Limb (tissue), 2 donors: Measurements from ENCODE around the gene CD200R1.

Experiments used
- DNase-seq, 2 donors: peaks; one replicate each; pipeline ENCODE4 v3.0.0-alpha.2; 2016; ENCODE audit errors: extremely low spot score in 2 of 2

CD200R1 gene, protein sequence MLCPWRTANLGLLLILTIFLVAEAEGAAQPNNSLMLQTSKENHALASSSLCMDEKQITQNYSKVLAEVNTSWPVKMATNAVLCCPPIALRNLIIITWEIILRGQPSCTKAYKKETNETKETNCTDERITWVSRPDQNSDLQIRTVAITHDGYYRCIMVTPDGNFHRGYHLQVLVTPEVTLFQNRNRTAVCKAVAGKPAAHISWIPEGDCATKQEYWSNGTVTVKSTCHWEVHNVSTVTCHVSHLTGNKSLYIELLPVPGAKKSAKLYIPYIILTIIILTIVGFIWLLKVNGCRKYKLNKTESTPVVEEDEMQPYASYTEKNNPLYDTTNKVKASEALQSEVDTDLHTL

DNA sequence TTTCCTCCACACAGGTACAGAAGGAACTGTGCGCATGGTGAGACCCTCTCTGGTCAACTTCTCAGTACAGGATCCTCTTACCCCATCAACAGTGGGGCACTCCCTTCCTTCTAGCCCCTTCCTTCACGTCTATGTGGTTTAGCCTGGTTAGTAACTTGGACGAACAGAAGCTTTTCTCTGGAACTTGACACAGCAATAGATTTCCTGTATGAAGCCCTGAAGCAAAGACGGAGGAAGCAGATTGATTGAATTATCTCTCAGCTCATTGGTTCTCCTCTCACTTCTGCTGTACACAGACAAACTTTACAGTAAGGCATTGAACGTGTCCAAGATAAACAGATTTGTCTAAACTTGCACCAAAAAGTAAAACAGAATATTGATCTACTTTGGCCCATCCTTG, at the start of gene CD200R1:
Gene CD200R1 (minus strand): TSS at position 210 of the 400 bp plus-strand sequence. CDS start 246 bp downstream, outside the sequence.
- no peak for DNase-seq

DNA sequence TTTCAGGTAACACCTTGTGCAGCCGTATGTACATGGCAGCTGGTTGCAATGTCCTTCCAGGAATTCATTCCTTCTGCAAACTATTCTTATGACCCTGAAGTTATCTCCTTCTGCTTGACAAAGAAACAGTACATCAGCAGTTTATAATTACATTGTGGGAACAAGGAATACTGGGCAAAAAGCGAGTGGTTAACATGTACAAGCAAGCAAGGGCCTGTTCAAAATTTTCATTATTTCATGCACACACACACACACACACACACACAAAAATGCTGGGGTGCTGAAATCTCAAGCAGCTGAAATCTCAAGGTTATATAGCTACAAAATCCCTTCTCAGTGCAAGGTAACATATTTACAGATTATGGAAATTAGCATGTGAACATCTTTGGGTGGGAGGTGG, 46.6 kb upstream of the CD200R1 start:
- no peak for DNase-seq

DNA sequence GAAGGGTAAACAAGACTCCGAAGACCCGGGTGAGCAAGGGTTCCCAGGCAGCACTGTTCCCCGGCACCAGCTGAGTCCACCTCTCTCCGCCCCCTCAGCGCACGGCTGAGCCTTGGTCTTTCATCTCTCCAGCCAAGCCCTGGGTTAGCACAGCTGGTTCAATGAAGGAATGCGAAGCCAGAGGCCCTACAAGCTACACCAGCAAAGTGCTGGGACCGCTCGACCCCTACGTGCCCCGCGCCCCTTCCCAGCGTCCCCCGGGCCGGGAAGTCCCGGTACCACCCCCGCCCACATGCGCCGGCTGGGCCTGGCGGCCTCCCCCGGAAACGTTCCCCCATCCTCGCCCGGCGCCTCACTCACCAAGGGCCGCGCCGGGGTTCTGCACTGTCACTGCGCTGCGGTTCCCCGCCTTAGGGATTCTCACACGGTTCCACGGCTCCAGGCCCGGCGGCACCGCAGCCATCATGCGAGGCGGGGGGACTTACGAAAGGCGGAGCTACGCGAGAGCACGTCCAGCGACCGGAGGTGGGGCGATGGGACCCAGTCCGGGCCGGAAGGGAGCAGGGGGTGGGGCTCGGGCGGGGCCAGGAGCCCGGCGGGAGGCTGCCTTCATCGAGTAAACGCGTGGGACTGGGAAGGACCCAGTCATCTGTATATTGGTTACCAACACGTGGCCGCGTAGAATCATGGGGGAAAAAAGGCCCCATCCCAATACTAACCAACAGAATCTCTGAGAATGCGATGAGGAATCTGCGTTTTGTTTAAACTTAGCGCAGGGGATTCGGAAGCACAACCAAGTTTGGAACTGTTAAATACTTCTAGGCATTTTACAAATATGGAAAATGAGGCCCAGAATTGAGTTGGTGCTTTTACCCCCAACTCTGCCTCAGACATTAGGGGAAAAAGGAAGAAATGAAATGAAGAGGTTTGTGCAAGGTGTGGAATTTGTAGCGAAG, 44.6 kb upstream of the CD200R1 start:
- peak; percentile 93 to 95 for DNase-seq

DNA sequence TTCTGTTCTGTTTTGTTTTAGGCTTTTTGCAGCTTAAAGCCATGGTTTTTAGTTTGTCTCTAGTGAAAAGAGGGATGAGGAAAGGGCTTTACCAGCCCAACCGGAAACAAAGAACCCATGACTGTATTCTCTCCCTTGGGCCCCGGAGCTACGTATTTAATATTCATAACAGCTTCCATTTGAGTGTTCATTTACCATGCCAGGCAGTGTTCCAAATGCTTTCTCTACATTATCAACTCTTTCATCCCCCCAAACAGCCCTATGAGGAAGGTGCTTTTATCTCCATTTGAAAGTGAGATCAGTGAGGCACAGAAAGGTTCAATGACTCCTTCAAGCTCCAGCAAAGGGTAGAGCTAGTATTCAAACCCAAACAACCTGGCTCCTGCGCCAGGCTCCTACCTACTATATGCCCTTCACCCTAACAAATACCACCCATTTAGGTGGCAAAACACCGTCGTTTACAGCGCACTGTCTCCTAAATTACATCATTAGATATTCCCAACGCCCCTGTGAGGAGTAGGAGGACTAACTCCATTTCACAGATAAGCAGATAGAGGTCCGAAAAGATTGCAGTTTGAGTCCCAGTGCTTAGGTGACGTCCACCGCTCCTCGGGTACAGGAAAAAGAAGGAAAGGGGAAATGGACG, 43.8 kb upstream of the CD200R1 start:
- no peak for DNase-seq

DNA sequence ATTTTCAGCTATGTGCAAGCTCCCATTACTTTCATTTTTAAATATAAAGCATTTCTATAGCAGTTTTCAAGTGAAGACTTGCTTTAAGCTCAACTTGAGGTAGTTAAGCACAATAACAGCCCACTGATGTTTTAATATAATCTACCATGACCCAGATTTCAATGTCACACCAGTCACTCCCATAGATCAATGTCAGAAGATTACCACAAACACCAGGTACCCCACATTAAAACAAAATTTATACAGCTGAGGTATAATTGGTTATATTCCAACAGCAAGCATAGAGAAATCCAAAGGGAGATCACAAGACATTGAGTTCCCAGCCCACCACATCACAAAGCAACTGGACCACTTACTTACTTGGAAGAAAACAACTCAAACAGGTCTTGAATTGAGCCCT, 38.7 kb upstream of the CD200R1 start:
- DNase-seq: no peak

DNA sequence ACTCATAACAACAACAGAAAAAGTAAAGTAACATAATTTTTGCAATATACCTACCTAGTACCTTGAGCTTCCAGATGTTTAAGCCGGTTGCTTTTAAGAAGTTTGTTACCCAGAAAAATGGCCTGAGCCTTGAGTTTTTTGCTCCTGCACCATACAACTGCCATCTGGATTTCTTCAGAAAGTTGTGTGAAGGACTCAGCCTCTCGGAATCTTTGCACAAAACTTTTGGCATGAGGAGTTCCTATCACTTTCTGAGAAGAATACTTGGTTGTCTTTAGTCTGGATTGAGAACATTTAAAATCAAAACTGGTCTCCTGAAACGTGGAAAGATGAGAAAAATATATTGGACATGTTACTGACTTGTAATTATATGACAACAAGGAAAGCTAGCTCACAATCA, 33.2 kb upstream of the CD200R1 start:
- DNase-seq: no peak

DNA sequence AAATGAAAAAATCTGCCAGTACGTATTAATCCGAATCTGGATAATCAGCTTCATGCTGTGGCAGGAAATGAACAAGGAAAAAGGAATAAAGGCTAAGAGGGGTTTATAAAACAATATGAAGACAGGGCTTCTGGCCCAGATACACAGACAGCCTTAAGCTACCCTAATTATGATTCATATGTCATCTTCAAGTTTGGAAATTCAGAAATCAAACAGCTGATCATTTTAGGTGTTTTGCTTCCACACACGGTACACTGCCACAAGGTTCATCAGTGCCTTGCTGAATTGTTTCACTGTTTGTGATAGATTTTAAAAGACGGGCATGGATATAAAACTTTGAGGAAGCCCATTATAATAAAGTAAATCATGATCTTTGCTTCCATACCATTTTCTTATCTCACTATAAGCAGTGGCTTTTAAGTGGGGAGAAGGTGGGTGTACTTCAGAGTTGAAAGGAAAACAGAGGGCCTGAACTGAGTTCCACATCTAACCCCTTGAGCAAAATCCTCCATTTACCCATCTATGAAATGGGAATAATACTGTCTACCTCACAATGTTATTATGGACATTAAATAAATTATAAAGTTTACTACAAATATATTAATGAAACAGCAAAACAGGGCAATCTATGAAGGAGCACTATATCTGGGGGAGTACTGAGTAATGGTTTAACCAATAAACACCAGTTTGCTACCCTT, 31.6 kb upstream of the CD200R1 start:
- no peak for DNase-seq

DNA sequence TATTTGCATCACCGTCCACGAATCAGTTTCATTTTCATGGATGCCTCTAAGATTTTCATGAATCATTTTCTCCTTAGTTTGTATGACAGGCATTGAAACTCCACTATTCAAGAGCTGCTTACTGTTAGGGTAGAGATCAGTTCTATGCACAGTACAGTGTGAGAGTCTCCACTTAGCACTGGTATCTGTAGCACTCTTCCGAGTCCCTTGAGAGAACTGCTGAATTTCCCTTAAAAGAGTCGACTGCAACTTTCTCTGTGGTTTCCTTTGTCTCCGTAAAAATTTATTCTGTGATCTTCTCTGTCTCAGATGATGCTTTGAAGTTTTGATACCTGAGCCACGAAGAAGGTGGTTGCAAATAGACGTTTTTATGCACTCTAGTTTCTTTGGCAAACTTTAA, 30.7 kb upstream of the CD200R1 start:
- DNase-seq: no peak

DNA sequence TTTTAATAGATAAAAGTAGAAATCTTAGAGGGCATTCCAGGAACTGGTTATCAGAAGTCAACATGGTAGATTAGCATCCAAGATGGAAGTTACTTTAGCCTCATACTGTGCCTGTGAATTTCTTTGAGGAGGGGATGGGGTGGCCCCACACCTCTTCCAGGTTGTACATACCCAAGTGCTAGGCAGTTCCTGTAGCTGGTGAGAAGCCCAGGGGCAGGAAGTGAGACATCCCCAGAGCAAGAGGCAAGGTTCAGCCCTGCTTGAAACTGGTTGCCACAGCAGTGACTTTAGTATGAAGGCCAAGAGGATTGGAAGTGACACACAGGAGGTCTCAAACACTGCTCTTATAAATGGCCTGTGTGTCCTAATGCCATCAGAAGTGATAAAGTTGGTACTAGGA, 27.8 kb upstream of the CD200R1 start:
- no peak for DNase-seq

DNA sequence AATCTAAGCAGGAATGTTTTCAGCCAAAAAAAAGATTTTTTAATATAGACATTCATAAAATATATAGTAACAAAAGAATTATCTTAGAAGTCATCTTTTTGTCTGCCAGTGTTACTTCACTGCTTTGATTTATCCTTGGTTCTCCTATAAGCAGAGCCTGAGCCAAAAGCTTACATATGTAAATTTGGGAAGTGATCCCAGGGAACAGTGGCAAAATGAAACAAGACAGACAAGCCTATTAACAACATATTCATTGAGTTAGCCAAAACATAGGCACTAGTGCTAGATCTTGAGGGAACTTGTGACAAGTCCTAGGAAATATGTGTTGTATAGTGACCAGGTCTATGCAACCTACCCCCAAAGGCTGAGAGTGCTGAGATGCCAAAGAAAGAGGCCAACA, 27.1 kb upstream of the CD200R1 start:
- no peak for DNase-seq

DNA sequence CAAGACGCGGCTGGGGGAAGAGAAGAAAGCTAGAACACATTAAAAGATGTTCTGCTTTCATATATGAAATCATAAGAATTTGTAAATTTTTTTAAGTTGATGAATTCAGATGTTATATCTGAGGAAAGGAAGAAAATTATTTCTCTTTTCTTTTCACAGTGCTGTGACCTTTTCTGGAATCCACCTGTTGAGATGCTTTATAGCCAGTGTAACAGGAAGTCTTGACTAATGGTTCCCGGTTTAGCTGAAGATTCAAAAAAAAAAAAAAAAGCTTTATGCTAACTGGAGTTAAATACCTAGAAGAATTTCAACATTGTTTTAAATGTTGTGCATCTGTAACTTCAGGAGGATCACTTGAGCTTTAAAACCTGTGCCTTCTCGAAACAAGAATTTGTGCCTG, 25.8 kb upstream of the CD200R1 start:
- no peak for DNase-seq

DNA sequence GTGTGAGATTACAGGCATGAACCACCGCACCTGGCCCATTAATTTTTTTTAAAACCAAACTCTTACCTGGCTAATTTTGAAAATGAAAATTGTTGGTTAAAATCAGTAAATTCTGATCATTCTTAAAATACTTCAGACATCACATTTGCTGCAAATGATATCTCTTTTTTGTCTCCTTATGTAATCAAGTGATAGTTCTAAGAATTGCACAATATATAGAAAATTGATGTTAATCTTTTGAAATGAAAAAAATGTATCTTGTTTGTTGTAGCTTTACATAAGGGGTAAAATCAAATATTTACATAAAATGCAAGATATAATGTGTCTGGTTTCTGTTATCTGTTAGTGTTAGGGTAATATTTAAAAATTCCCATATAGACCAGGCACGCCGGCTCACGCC, 20.9 kb upstream of the CD200R1 start:
- no peak for DNase-seq

DNA sequence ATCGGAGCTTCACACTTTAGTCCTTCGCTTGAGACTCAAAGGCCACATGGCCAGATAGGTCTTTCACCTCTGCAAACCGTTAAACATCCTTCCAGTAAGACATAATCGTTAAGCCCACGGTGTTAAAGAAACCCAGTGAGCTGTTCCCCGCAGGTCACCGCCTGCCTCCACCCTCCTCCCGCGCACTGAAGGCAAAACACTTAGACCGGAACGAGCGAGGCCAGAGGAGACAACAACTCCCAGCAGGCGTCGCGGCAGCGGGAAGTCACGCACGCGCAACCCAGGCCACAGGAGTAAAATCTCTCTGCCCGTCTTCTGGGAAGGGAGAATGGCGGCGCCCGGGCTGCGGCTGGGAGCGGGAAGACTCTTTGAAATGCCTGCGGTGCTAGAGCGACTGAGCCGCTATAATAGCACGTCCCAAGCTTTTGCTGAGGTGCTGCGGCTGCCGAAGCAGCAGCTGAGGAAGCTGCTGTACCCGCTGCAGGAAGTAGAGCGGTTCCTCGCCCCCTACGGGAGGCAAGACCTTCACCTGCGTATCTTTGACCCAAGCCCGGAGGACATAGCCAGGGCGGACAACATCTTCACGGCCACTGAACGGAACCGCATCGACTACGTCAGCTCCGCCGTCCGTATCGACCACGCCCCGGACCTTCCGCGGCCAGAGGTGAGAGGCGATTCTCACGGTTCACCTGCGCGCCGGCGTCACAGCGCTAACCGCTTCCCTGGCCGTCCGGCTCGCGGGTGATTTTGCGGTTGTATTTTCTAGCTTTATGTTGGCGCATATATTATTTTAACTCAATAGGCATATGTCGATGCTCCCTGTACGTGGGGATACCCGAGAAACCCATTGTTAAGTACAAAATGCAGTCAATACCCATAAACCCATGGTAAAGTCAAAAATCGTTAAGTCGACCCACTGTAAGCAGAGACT, 16.0 kb upstream of the CD200R1 start, which contains the start of gene GTPBP8:
Gene GTPBP8 (plus strand): TSS at position 313 of the 931 bp plus-strand sequence. CDS start 16 bp downstream, at position 329.
- peak; percentile 91 to 92 for DNase-seq

DNA sequence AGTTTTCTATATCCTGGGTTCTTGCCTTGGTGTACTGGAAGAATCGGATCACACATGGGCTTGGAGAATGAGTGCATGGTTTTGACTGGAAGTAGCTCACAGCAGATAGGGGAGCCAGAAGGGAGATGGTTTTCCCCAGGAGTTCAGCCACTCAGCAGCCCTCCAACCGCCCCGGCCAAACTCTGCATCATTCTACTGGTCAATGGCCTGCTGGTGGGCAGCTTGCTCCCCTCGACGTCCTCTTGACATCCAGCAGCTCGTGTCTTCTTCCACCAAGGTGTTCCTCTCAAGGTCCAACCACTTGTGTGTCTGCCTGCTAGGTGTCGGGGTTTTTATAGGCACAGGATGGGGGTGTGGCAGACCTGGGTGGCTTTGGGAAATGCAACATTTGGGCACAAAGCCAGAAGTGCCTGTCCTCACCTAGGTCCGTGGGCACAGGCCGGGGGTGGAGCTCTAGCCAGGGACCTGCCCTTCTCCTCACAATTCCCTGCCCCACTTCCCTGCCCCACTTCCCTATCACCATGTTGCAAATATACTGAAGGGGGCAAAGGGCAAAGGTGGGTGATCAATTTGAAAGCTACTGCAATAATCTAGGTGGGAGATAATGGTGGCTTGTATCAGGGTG, 12.9 kb upstream of the CD200R1 start:
- no peak for DNase-seq

DNA sequence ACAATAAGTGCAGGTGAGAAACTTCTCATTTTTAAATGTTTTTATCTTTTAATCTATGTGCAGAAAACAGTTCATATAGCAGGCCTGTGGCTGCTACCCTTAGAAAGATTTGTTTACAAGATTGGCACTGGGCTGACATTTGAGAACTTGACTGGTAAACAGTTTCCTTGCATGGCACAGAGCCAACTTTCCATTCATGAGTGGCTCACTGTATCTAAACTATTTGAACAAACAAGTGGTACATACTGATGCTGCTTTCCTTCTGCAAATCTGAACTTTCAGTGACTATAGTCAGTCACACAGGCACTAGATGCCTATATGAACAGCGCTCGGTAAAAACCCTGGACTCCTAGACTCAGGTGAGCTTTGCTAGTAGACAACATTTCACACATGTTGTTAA, 9.6 kb upstream of the CD200R1 start:
- DNase-seq: no peak

DNA sequence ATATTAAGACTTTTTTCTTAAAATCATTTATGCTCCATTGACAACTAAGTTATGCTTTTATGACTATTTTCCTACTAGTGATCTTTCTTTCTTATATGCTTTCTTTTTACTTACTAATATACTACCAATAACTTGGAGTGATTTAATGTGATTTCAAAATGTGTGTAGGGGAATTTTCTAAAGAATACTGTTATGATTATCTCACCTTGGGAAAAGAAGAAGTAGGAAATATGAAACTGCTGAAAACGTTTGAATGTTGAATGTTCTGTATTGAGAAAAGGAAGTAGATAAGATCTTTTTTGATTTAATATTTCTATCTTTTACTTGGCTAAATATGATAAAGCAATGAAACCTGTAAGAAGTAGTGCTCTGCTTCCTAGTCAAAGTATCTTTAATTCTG, 7.8 kb upstream of the CD200R1 start:
- DNase-seq: no peak

DNA sequence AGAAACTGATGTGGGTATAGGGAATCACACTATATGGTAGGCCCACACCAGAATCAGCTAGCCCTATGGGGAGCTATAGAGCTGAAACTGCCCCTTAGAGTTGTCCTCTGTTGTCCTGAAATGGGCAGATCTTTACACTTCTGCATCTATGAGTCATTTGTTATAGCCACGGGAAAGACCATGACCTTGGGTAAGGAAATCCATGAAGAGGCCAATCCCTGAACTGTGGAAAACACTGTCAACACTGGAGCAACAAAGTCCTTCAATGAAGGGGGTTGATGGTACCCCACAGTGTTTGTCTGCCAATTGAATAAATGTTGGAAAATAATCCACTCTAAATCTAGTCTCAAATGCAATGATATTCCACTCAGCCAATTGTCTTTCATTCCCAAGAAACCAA, 5.2 kb upstream of the CD200R1 start:
- DNase-seq: no peak

DNA sequence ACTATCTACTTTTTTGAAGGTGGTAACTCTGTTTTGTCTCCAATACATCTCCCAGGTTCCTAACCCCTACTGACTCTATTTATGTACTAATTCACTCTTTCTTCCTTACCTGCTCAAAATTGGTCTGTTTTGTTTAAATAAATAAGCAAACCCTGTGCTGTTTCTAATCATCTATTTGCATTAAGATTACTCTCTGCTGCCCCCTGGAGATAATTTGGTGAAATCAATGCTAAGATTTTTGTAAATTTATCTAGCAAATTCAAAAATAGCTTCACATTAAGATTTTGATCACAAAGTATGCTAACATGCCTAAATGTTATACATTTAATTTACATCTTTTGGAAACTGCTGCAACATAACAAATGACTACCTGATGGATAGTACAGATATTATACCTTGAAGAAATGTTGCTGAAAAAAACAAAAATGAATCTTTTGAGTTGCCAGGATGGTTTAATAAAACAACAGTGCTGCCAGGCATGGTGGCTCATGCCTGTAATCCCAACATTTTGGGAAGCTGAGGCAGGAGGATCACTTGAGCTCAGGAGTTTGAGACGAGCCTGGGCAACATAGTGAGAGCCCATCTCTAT, 4.4 kb upstream of the CD200R1 start:
- DNase-seq: peak in 1 of 2 donors; percentile 73

DNA sequence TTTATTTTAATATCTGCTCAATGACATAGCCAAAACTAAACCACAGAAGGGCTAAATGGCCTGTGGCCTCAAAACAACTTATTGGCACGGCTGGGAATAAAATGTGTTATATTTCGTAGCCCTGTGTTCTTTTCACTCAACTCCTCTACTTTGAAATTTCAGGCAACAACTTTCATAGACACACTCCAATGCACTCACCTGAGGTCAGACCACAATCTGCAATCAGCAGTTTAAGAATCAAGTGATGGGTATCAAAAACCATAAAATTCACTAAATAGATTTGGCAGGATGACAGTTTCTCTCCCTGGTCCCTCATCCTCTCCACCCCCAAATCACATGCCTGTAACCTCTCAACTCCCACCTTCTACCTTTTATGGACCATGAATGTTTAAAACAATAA, 2.0 kb upstream of the CD200R1 start:
- no peak for DNase-seq
